H7 (cell line): ENCODE data around the gene PDE7B. TPM values are rescaled to one million over a fixed set of nuclear protein-coding genes. Genes with fewer than 3 reads are reported as not detected.

Source experiments
- DNase-seq: peaks from one replicate; pipeline ENCODE4 v3.0.0; 2012
- H3K27me3 ChIP-seq: 2 replicates; pipeline ENCODE4 v1.6.0; 2011; ENCODE audit warnings: mild to moderate bottlenecking, low read length; ENCODE audit not compliant: control insufficient read depth, insufficient read depth
- H3K36me3 ChIP-seq: replicated peaks from 2 replicates; pipeline ENCODE4 v1.5.1; 2011; ENCODE audit warnings: low read length; ENCODE audit not compliant: control insufficient read depth, insufficient read depth
- H3K4me3 ChIP-seq: 2 replicates; pipeline ENCODE4 v1.5.1; 2011; ENCODE audit warnings: low read depth, mild to moderate bottlenecking, control low read depth, low read length, moderate library complexity; ENCODE audit not compliant: insufficient read depth
- total RNA-seq: library from RNA; depleted of rRNA; stranded (reverse); fragments of >200 nt; shearing (Covaris generic); gene quantifications from 2 replicates; pipeline ENCODE4 v1.2.3, GENCODE V29; 2014

The PDE7B gene
- total RNA-seq, 1 experiment from 2014 or later: not detected

DNA sequence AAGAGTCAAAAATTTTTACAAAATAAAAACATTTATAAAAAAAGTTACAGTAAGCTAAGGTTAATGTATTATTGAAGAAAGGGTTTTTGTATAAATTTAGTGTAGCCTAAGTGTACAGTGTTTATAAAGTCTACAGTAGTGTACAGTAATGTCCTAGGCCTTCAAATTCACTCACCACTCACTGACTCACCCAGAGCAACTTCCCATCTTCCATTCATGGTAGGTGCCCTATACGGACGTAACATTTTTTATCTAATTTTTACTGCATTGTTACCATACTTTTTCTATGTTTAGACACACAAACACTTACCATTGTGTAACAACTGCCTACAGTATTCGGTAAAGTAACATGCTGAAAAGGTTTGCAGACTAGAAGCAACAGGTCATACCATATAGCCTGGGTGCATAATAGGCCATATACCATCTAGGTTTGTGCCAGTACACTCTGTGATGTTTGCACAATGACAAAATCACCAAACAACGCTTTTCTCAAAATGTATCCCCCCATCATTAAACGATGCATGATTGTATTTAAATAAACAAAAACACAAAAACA, 392.6 kb downstream of the PDE7B start:
- Histone ChIP-seq H3K36me3 (peaks cover 2% of the 10 kb centered on the region; the same call in 1 of the 2 replicates), H3K27me3 (no peaks in the 10 kb centered on the region), H3K4me3 (no peak overlapping the region)
- no peak for DNase-seq
